ENCODE data around the gene UGT1A9. TPM values are rescaled to one million over a fixed set of nuclear protein-coding genes. Genes with fewer than 3 reads are reported as not detected.

Gene UGT1A9
- total and polyA plus RNA-seq, 2 of the 13 experiments (the other 11 are each of a cell fraction or from before 2014, with no cell fraction given): 0.07 TPM; not detected in 1

DNA sequence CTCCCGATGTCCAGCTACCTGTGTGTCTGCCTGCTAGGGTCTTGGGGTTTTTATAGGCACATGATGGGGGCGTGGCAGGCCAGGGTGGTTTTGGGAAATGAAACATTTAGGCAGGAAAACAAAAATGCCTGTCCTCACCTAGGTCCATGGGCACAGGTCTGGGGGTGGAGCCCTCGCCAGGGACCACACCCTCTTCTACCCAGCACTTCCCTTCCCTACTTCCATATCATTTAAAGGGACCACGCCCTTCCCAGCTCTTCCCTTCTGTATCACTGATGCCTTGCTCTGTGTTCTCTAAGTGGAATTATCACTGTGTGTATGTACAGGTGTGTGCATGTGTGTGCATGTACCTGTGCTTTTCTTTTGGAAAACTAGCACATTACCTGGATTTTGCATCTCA lies 94.7 kb downstream of the UGT1A9 start:
- in situ Hi-C loops (cut with HindIII; ENCODE audit: extremely low pct_ligation_motif_present, low pct_unique_long_range_greater_than_20kb): no loop called here
- Histone ChIP-seq H3K79me2 (ENCODE audit: insufficient read depth, low read length) (no peaks in the 10 kb centered on the region), H3K9ac (ENCODE audit: insufficient read depth, low read depth, low read length) (no peak overlapping the region), H4K20me1 (ENCODE audit: insufficient read depth, low read length) (no peaks in the 10 kb centered on the region), H3K27me3 (ENCODE audit: control insufficient read depth in 1 of 2, insufficient read depth in 2 of 2, low read length in 2 of 2) (peaks cover 4 to 47% of the 10 kb centered on the region in 2 experiments; a peak in 3 of 5 replicates), H3K9me3 (ENCODE audit: low read length) (no peaks in the 10 kb centered on the region), H3K4me3 (replicated peaks in 1 of 3; ENCODE audit: insufficient read depth in 1 of 3, low read depth in 2 of 3, low read length in 3 of 3) (no peak overlapping the region), H3K36me3 (replicated peaks in 1 of 2; ENCODE audit: control insufficient read depth in 1 of 2, insufficient read depth in 2 of 2, low read length in 2 of 2) (no peaks in the 10 kb centered on the region), H2AFZ (ENCODE audit: low read length) (no peak overlapping the region), H3K4me1 (ENCODE audit: insufficient read depth, low read length) (no peaks in the 10 kb centered on the region), H3K4me2 (ENCODE audit: low read depth, low read length) (no peak overlapping the region), H3K27ac (ENCODE audit: extremely low read length, insufficient read depth, low read length) (no peak overlapping the region)
- CTCF ChIA-PET (ENCODE audit: low intra/inter-chr PET ratio, low total read pairs): no interaction called here
- intact Hi-C loops (cut with micrococcal nuclease; ENCODE audit: unreplicated experiment): no loop called here
- POLR2A ChIA-PET: no interaction called here
- no peak for DNase-seq (ENCODE audit: low spot score)
- WGBS (ENCODE audit: low lambda C conversion rate): 68% methylated on average over 4 of the region's 4 CpGs
- TF ChIP-seq RCOR2 (CRISPR knock-in tag; IDR thresholded peaks at IDR 0.05) (no peak), ZNF335 (CRISPR knock-in tag; IDR thresholded peaks at IDR 0.05) (no peak), MBNL3 (CRISPR knock-in tag; conservative IDR thresholded peaks at IDR 0.05) (no peak), ZNF451 (CRISPR knock-in tag; IDR thresholded peaks at IDR 0.05) (no peak), ZNF7 (CRISPR knock-in tag; IDR thresholded peaks at IDR 0.05) (no peak), ZNF563 (CRISPR knock-in tag; IDR thresholded peaks at IDR 0.05) (no peak), ZSCAN30 (CRISPR knock-in tag; IDR thresholded peaks at IDR 0.05) (no peak), ZBTB21 (CRISPR knock-in tag; IDR thresholded peaks at IDR 0.05) (no peak), STAT5B (CRISPR knock-in tag; IDR thresholded peaks at IDR 0.05) (no peak), ZMYM3 (CRISPR knock-in tag; IDR thresholded peaks at IDR 0.05) (no peak), ZFP82 (CRISPR knock-in tag; IDR thresholded peaks at IDR 0.05; ENCODE audit: borderline replicate concordance) (no peak), MXI1 (IDR thresholded peaks at IDR 0.05; ENCODE audit: borderline replicate concordance, low read depth, low read length) (no peak)
- BruUV-seq (replicated peaks): no TSS peak
- FAIRE-seq: no peak
- ATAC-seq: no peak

- POLR2A ChIA-PET: no interaction called here
- no TSS peak for BruUV-seq (replicated peaks)
- FAIRE-seq: no peak
Measured at GRCh38 chr2:233768076-233768475, 96.4 kb downstream of the UGT1A9 start.

More at GRCh38 chr2:233768076-233768475, 96.4 kb downstream of the UGT1A9 start:
- no peak for ATAC-seq
- Histone ChIP-seq H3K27ac (ENCODE audit: extremely low read length, insufficient read depth, low read length) (no peak overlapping the region), H3K4me3 (replicated peaks in 1 of 3; ENCODE audit: insufficient read depth in 1 of 3, low read depth in 2 of 3, low read length in 3 of 3) (no peak overlapping the region), H3K4me1 (ENCODE audit: insufficient read depth, low read length) (no peaks in the 10 kb centered on the region), H3K79me2 (ENCODE audit: insufficient read depth, low read length) (no peaks in the 10 kb centered on the region), H4K20me1 (ENCODE audit: insufficient read depth, low read length) (no peaks in the 10 kb centered on the region), H3K9me3 (ENCODE audit: low read length) (no peaks in the 10 kb centered on the region), H2AFZ (ENCODE audit: low read length) (no peak overlapping the region), H3K4me2 (ENCODE audit: low read depth, low read length) (no peak overlapping the region), H3K36me3 (replicated peaks in 1 of 2; ENCODE audit: control insufficient read depth in 1 of 2, insufficient read depth in 2 of 2, low read length in 2 of 2) (no peaks in the 10 kb centered on the region), H3K27me3 (ENCODE audit: control insufficient read depth in 1 of 2, insufficient read depth in 2 of 2, low read length in 2 of 2) (peaks cover 4 to 38% of the 10 kb centered on the region in 2 experiments; a peak in 4 of 5 replicates), H3K9ac (ENCODE audit: insufficient read depth, low read depth, low read length) (no peak overlapping the region)
- WGBS (ENCODE audit: low lambda C conversion rate): 71% methylated on average over 4 of the region's 4 CpGs
- in situ Hi-C loops (cut with HindIII; ENCODE audit: extremely low pct_ligation_motif_present, low pct_unique_long_range_greater_than_20kb) (no loop called here), intact Hi-C loops (cut with micrococcal nuclease; ENCODE audit: unreplicated experiment) (no loop called here)
- TF ChIP-seq ZFAT (CRISPR knock-in tag; conservative IDR thresholded peaks at IDR 0.05): no peak
- TF ChIP-seq PITX1 (CRISPR knock-in tag; IDR thresholded peaks at IDR 0.05): no peak
- no peak for TF ChIP-seq RARA (CRISPR knock-in tag; IDR thresholded peaks at IDR 0.05)
- TF ChIP-seq ARHGAP35 (CRISPR knock-in tag; IDR thresholded peaks at IDR 0.05; ENCODE audit: borderline replicate concordance): no peak
- no peak for TF ChIP-seq ZNF572 (CRISPR knock-in tag; IDR thresholded peaks at IDR 0.05)
- TF ChIP-seq KLF6 (CRISPR knock-in tag; IDR thresholded peaks at IDR 0.05): no peak
- TF ChIP-seq ZNF674 (CRISPR knock-in tag; IDR thresholded peaks at IDR 0.05; ENCODE audit: low read depth): no peak
- no peak for TF ChIP-seq KDM2A (CRISPR knock-in tag; IDR thresholded peaks at IDR 0.05; ENCODE audit: borderline replicate concordance, low read depth)
- TF ChIP-seq MYC (CRISPR knock-in tag; IDR thresholded peaks at IDR 0.05; ENCODE audit: borderline replicate concordance): no peak
- no peak for TF ChIP-seq ZSCAN5A (CRISPR knock-in tag; IDR thresholded peaks at IDR 0.05; ENCODE audit: borderline replicate concordance)
- DNase-seq (ENCODE audit: low spot score): no peak
- CTCF ChIA-PET (ENCODE audit: low intra/inter-chr PET ratio, low total read pairs): no interaction called here
